ENCODE data around the gene SHC3. TPM values are rescaled to one million over a fixed set of nuclear protein-coding genes. Genes with fewer than 3 reads are reported as not detected.

Gene SHC3
- total RNA-seq, 1 experiment from 2014 or later, result 1.8 TPM

DNA sequence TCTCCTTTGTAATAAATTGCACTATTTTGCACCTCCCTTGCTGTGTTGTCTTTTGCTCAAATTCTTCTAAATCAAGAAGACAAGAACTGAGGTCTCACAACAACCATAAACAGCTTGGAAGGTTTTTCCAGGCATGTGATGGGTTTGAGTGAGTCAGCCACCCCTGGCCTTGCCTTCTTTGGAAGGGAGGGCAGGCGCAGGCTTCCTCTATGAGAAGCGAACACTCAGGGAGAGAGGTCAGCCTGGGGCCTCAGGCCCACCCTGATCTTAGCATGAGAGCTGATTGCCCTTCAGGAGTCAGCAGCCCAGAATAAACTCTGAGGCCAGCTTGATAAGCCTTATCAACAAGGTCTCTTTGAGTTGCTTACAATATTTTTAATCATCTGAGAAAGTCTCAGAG, 155.7 kb downstream of the SHC3 start:
- H3K14ac ChIP-seq (ENCODE audit: insufficient read depth, low read length), result no peak overlapping the region
- no peaks in the 10 kb centered on the region for H3K79me2 ChIP-seq (ENCODE audit: insufficient read depth, low read length)
- no peak overlapping the region for H2AK5ac ChIP-seq (ENCODE audit: insufficient read length, low read length)
- no peak overlapping the region for H3K27ac Mint-ChIP-seq
- H4K8ac ChIP-seq (replicated peaks; ENCODE audit: insufficient read length, low read depth, low read length), result no peak overlapping the region
- no peak overlapping the region for H3K23ac ChIP-seq (ENCODE audit: insufficient read length, low read depth, low read length)
- no peak overlapping the region for H3K27ac ChIP-seq (ENCODE audit: insufficient read length, low read depth, low read length)
- H3T11ph ChIP-seq (ENCODE audit: low read length), result no peak overlapping the region
- no peaks in the 10 kb centered on the region for H3K79me1 ChIP-seq (ENCODE audit: insufficient read depth, low read depth, low read length, poor library complexity, severe bottlenecking)
- H3K27me3 ChIP-seq (ENCODE audit: insufficient read depth, low read length), result no peaks in the 10 kb centered on the region
- no peaks in the 10 kb centered on the region for H3K9me3 ChIP-seq (ENCODE audit: control insufficient read depth, low read depth, low read length)
- no peak overlapping the region for H3K4me2 ChIP-seq (ENCODE audit: insufficient read depth, insufficient read length, low read length)
- no CpG with 5 or more reads among the region's 2 CpGs for WGBS (ENCODE audit: extremely low coverage, insufficient read length, low lambda C conversion rate)
- peaks cover 1% of the 10 kb centered on the region; the same call in 1 of the 2 replicates for H3K27me3 Mint-ChIP-seq (ENCODE audit: low read depth)
- peaks cover 7% of the 10 kb centered on the region; the same call in 1 of the 2 replicates for H3K4me1 ChIP-seq (ENCODE audit: insufficient read depth, low read length)
- H3K56ac ChIP-seq (ENCODE audit: insufficient read length, low read depth, low read length), result no peak overlapping the region
- H2AFZ ChIP-seq (ENCODE audit: low read length), result no peak overlapping the region
- no peak overlapping the region for H2BK12ac ChIP-seq (ENCODE audit: insufficient read length, low read depth, low read length)
- H4K5ac ChIP-seq (ENCODE audit: insufficient read length, low read depth, low read length), result no peak overlapping the region
- no peak overlapping the region for H3K9ac ChIP-seq (ENCODE audit: extremely low read depth, insufficient read length, low read length)
- H3K4me1 Mint-ChIP-seq, result peaks cover 15 to 18% of the 10 kb centered on the region in 2 experiments
- no peak overlapping the region for H3K18ac ChIP-seq (ENCODE audit: insufficient read length, low read depth, low read length)
- no peak overlapping the region for H2BK5ac ChIP-seq (ENCODE audit: insufficient read length, low read length)
- no peaks in the 10 kb centered on the region for H3K23me2 ChIP-seq (ENCODE audit: insufficient read length, low read depth, low read length, poor library complexity, severe bottlenecking)
- no peak overlapping the region for H2BK20ac ChIP-seq (ENCODE audit: low read depth, low read length, poor library complexity, severe bottlenecking)
- H2BK120ac ChIP-seq (ENCODE audit: low read depth, low read length, poor library complexity, severe bottlenecking), result no peak overlapping the region
- no peak overlapping the region for H4K91ac ChIP-seq (ENCODE audit: insufficient read length, low read depth, low read length)
- TF ChIP-seq, protein P1, sequence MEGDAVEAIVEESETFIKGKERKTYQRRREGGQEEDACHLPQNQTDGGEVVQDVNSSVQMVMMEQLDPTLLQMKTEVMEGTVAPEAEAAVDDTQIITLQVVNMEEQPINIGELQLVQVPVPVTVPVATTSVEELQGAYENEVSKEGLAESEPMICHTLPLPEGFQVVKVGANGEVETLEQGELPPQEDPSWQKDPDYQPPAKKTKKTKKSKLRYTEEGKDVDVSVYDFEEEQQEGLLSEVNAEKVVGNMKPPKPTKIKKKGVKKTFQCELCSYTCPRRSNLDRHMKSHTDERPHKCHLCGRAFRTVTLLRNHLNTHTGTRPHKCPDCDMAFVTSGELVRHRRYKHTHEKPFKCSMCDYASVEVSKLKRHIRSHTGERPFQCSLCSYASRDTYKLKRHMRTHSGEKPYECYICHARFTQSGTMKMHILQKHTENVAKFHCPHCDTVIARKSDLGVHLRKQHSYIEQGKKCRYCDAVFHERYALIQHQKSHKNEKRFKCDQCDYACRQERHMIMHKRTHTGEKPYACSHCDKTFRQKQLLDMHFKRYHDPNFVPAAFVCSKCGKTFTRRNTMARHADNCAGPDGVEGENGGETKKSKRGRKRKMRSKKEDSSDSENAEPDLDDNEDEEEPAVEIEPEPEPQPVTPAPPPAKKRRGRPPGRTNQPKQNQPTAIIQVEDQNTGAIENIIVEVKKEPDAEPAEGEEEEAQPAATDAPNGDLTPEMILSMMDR (conservative IDR thresholded peaks at IDR 0.05), result no peak
- H4K20me1 ChIP-seq (ENCODE audit: control insufficient read depth, insufficient read depth, insufficient read length), result no peaks in the 10 kb centered on the region
- H3K4me3 Mint-ChIP-seq, result no peak overlapping the region
- no peak for DNase-seq
- peaks cover 2 to 6% of the 10 kb centered on the region in 2 experiments for H3K9me3 Mint-ChIP-seq
- H2BK15ac ChIP-seq (ENCODE audit: low read depth, low read length), result no peak overlapping the region
- H3K36me3 Mint-ChIP-seq (ENCODE audit: insufficient read depth in 1 of 3, low read depth in 3 of 3), result peaks cover 0 to 11% (median 0%) of the 10 kb centered on the region in 3 experiments; a peak in 3 of 7 replicates
- no peak overlapping the region for H3K4ac ChIP-seq (ENCODE audit: low read depth, low read length)

All from H9 (cell line).